ENCODE data around the gene TENM4. TPM values are rescaled to one million over a fixed set of nuclear protein-coding genes. Genes with fewer than 3 reads are reported as not detected.
"Not testable (repeated sequence)": the region's sequence is repeated elsewhere in the genome, so short reads cannot be mapped to it uniquely, and the experiment has no call there.

Gene TENM4
- polyA plus RNA-seq, 1 of the 3 experiments (the other 2 are of a cell fraction) = 16.7 TPM

DNA sequence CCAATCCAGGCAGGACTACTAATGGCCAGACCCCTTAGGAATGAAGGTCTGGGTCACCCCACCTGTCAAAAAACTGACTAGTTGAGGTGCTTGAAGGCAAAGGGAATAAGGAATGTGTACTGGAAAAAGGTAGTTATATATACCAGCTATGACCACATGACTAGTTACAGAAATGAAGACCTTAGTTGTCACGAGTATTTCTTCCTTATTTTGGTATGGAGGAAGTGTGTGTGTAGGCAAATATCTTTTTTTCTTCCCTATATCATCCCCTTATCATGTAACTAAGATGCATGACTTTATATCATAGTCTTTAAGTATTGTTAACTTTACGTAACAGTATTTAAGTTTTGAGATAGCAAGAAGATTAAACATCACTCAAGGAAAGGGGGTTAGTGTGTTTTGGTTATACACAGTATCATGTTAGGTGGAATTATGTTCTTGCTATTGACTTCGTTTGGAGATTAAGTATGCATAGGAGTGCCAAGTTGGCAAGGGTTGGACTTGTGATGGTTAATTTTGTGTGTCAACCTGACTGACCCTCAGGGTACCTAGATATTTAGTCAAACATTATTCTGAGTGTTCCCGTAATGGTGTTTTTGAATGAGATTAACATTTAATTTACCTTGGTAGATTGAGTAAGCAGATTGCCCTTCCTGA, 828.0 kb downstream of the TENM4 start:
- Histone ChIP-seq H3K27me3 (ENCODE audit: insufficient read depth) (no peaks in the 10 kb centered on the region; the same call in 1 of the 2 replicates), H3K79me2 (ENCODE audit: insufficient read depth) (no peaks in the 10 kb centered on the region), H3K9ac (no peak overlapping the region), H4K20me1 (ENCODE audit: insufficient read depth) (no peaks in the 10 kb centered on the region), H3K9me2 (no peaks in the 10 kb centered on the region), H3K9me3 (no peaks in the 10 kb centered on the region), H3K36me3 (replicated peaks in 1 of 2; ENCODE audit: control insufficient read depth in 1 of 2, insufficient read depth in 2 of 2, low read length in 1 of 2) (no peaks in the 10 kb centered on the region), H3F3A (replicated peaks; ENCODE audit: insufficient read depth) (no peaks in the 10 kb centered on the region), H3K4me3 (ENCODE audit: low read depth in 2 of 2, low read length in 1 of 2) (no peak overlapping the region), H2AFZ (ENCODE audit: low read depth) (no peak overlapping the region), H3K27ac (ENCODE audit: low read depth in 2 of 2, low read length in 1 of 2) (no peak overlapping the region), H3K4me1 (ENCODE audit: control insufficient read depth in 1 of 2, insufficient read depth in 2 of 2, low read depth in 1 of 2, low read length in 1 of 2) (no peaks in the 10 kb centered on the region), H3K4me2 (no peak overlapping the region)
- WGBS (ENCODE audit: low lambda C conversion rate) = 38% methylated on average over 4 of the region's 4 CpGs
- TF ChIP-seq FOSL2 (IDR thresholded peaks at IDR 0.05; ENCODE audit: borderline replicate concordance, low read depth) (no peak), RCOR1 (IDR thresholded peaks at IDR 0.05; ENCODE audit: low read length) (no peak), POLR2AphosphoS5 (IDR thresholded peaks at IDR 0.05; ENCODE audit: low read depth, low read length) (no peak), TCF12 (IDR thresholded peaks at IDR 0.05) (no peak), TAF1 (IDR thresholded peaks at IDR 0.05; ENCODE audit: borderline replicate concordance, low read depth, low read length) (no peak), EP300 (IDR thresholded peaks at IDR 0.05; ENCODE audit: borderline replicate concordance in 1 of 2, low read depth in 1 of 2, low read length in 1 of 2) (no peak), NRF1 (IDR thresholded peaks at IDR 0.05; ENCODE audit: low read depth, low read length) (no peak), MEF2A (IDR thresholded peaks at IDR 0.05; ENCODE audit: borderline replicate concordance, low read depth) (no peak), MXI1 (IDR thresholded peaks at IDR 0.05; ENCODE audit: low read depth, low read length) (no peak), SMC3 (IDR thresholded peaks at IDR 0.05; ENCODE audit: low read depth, low read length) (no peak), RFX5 (IDR thresholded peaks at IDR 0.05; ENCODE audit: low read length) (no peak), GABPA (IDR thresholded peaks at IDR 0.05; ENCODE audit: low read depth) (no peak), FOXM1 (IDR thresholded peaks at IDR 0.05; ENCODE audit: low read depth) (no peak), RAD21 (IDR thresholded peaks at IDR 0.05; ENCODE audit: low read length) (no peak)
- TF ChIP-seq, protein P1, sequence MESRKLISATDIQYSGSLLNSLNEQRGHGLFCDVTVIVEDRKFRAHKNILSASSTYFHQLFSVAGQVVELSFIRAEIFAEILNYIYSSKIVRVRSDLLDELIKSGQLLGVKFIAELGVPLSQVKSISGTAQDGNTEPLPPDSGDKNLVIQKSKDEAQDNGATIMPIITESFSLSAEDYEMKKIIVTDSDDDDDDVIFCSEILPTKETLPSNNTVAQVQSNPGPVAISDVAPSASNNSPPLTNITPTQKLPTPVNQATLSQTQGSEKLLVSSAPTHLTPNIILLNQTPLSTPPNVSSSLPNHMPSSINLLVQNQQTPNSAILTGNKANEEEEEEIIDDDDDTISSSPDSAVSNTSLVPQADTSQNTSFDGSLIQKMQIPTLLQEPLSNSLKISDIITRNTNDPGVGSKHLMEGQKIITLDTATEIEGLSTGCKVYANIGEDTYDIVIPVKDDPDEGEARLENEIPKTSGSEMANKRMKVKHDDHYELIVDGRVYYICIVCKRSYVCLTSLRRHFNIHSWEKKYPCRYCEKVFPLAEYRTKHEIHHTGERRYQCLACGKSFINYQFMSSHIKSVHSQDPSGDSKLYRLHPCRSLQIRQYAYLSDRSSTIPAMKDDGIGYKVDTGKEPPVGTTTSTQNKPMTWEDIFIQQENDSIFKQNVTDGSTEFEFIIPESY (IDR thresholded peaks at IDR 0.05; ENCODE audit: borderline replicate concordance, low read depth) = no peak
- TF ChIP-seq, protein P2, sequence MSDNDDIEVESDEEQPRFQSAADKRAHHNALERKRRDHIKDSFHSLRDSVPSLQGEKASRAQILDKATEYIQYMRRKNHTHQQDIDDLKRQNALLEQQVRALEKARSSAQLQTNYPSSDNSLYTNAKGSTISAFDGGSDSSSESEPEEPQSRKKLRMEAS (IDR thresholded peaks at IDR 0.05; ENCODE audit: low read depth) = no peak
- TF ChIP-seq, protein P3, sequence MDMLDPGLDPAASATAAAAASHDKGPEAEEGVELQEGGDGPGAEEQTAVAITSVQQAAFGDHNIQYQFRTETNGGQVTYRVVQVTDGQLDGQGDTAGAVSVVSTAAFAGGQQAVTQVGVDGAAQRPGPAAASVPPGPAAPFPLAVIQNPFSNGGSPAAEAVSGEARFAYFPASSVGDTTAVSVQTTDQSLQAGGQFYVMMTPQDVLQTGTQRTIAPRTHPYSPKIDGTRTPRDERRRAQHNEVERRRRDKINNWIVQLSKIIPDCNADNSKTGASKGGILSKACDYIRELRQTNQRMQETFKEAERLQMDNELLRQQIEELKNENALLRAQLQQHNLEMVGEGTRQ (IDR thresholded peaks at IDR 0.05; ENCODE audit: borderline replicate concordance, low read depth, low read length) = no peak
- TF ChIP-seq, protein P4, sequence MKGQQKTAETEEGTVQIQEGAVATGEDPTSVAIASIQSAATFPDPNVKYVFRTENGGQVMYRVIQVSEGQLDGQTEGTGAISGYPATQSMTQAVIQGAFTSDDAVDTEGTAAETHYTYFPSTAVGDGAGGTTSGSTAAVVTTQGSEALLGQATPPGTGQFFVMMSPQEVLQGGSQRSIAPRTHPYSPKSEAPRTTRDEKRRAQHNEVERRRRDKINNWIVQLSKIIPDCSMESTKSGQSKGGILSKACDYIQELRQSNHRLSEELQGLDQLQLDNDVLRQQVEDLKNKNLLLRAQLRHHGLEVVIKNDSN (IDR thresholded peaks at IDR 0.05; ENCODE audit: borderline replicate concordance, low read depth) = no peak
- DNase-seq = no peak
- CTCF ChIA-PET = no interaction called here
- POLR2A ChIA-PET = no interaction called here

DNA sequence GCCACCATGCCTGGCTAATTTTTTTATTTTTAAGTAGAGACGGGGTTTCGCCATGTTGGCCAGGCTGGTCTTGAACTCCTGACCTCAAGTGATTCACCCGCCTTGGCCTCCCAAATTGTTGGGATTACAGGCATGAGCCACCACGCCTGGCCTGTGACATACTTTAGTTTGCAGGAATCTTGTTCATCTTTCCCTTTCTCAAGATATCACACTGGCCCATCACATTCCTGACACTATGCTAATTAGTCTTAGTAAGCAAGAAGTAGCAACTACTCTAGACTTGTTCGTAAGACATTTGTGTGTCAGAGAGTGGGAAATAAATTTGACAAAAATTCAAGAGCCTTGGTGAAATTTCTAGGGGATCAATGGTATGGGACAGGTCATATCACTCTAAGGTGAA, 831.5 kb downstream of the TENM4 start:
- H3K9ac ChIP-seq; H3K36me3 ChIP-seq (replicated peaks in 1 of 2; ENCODE audit: control insufficient read depth in 1 of 2, insufficient read depth in 2 of 2, low read length in 1 of 2); H3K27me3 ChIP-seq (ENCODE audit: insufficient read depth); H4K20me1 ChIP-seq (ENCODE audit: insufficient read depth); H3K4me2 ChIP-seq; DNase-seq; H3K9me3 ChIP-seq; H3F3A ChIP-seq (replicated peaks; ENCODE audit: insufficient read depth); H3K27ac ChIP-seq (ENCODE audit: low read depth in 2 of 2, low read length in 1 of 2); H3K79me2 ChIP-seq (ENCODE audit: insufficient read depth); H3K4me3 ChIP-seq (ENCODE audit: low read depth in 2 of 2, low read length in 1 of 2); H3K9me2 ChIP-seq; H2AFZ ChIP-seq (ENCODE audit: low read depth); H3K4me1 ChIP-seq (ENCODE audit: control insufficient read depth in 1 of 2, insufficient read depth in 2 of 2, low read depth in 1 of 2, low read length in 1 of 2); POLR2A ChIA-PET: not testable (repeated sequence)
- 74% methylated on average over 5 of the region's 5 CpGs for WGBS (ENCODE audit: low lambda C conversion rate)
- CTCF ChIA-PET = interaction anchor here (1.4 kb wide), 1 partner anchor 23 kb away, joined by 3 read pairs; no protein-coding TSS in a partner anchor

Measured in SK-N-SH (cell line).